ENCODE data around the gene SCO1.

DNA sequence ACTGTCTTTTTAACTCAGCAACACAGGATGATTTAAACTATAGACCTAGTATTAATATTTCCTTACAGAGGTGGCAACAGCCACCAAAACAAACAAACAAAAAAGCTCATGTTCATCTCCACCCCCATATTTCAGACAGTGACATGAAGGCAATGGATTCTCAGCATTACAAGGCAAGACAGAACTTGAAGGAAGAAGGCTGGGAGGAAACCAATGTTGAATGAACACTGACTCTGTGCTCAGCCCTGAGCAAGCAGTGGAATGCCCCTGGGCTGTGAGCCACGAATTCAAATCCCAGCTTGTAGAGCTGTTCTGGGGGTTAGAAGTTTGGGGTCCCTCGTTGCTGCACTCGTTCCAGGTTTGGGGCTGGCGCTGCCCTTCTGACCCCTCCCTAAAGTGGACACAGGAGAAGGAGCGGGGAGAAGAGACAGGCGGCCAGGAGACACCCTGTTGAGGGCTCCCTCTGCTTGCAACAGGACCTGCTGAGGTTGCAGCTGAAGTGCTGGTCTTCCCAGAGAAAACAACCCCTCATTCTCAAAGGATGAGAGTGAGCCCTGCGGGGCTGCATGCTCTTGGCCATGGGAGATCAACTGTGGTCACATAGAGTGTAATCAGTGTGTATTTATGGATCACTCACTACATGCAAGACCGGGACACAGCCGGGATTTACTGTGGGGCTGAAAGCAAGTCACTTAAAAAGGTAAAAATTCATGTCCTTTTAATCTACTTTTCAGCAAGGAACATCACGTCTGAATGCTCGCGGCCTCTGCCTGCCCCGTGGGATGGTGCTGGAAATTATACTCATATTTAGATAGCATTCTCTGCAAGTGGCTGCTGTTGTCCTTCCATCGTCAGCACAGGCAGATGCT is 74.5 kb downstream of the SCO1 start:
- TF ChIP-seq, protein P1, sequence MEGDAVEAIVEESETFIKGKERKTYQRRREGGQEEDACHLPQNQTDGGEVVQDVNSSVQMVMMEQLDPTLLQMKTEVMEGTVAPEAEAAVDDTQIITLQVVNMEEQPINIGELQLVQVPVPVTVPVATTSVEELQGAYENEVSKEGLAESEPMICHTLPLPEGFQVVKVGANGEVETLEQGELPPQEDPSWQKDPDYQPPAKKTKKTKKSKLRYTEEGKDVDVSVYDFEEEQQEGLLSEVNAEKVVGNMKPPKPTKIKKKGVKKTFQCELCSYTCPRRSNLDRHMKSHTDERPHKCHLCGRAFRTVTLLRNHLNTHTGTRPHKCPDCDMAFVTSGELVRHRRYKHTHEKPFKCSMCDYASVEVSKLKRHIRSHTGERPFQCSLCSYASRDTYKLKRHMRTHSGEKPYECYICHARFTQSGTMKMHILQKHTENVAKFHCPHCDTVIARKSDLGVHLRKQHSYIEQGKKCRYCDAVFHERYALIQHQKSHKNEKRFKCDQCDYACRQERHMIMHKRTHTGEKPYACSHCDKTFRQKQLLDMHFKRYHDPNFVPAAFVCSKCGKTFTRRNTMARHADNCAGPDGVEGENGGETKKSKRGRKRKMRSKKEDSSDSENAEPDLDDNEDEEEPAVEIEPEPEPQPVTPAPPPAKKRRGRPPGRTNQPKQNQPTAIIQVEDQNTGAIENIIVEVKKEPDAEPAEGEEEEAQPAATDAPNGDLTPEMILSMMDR (IDR thresholded peaks at IDR 0.05) = no peak
- no peak for TF ChIP-seq POLR2A (IDR thresholded peaks at IDR 0.05)

Measured in lower leg skin (tissue), 3 donors.